IMR-90 (cell line): Measurements from ENCODE around the gene TICAM2.

Experiments used
- BHLHE40 ChIP-seq: fragments of 150-350 bp; IDR thresholded peaks from 2 replicates; pipeline ENCODE4 v1.6.1; 2016; ENCODE audit warnings: mild to moderate bottlenecking, low read depth, low read length
- CEBPB ChIP-seq: IDR thresholded peaks from 2 replicates; pipeline ENCODE4 v1.6.1; 2012; ENCODE audit warnings: low read depth, low read length, improper control_type of control experiment
- CTCF ChIP-seq: conservative IDR thresholded peaks from 2 replicates; pipeline ENCODE4 v1.5.1; 2012; ENCODE audit warnings: mild to moderate bottlenecking, low read depth, low read length, improper control_type of control experiment
- FOS ChIP-seq: fragments of 150-350 bp; IDR thresholded peaks from 2 replicates; pipeline ENCODE4 v1.6.1; 2016; ENCODE audit warnings: low read depth, low read length
- MAFK ChIP-seq: IDR thresholded peaks from 2 replicates; pipeline ENCODE4 v1.6.1; 2012; ENCODE audit warnings: low read depth, low read length, improper control_type of control experiment
- POLR2A ChIP-seq: IDR thresholded peaks from 2 replicates; pipeline ENCODE4 v1.6.1; 2012; ENCODE audit warnings: mild to moderate bottlenecking, low read depth, low read length
- RAD21 ChIP-seq: IDR thresholded peaks from 2 replicates; pipeline ENCODE4 v1.6.1; 2012; ENCODE audit warnings: low read length, improper control_type of control experiment
- RFX5 ChIP-seq: IDR thresholded peaks from 2 replicates; pipeline ENCODE4 v1.8.0; 2012; ENCODE audit warnings: low read depth, mild to moderate bottlenecking, low read length, moderate library complexity
- USF2 ChIP-seq: fragments of 150-350 bp; IDR thresholded peaks from 2 replicates; pipeline ENCODE4 v1.6.1; 2017; ENCODE audit warnings: mild to moderate bottlenecking, antibody characterized with exemption, low read length, low read depth

- no peak for TF ChIP-seq POLR2A
- TF ChIP-seq CTCF: no peak
- TF ChIP-seq BHLHE40: no peak
- TF ChIP-seq RAD21: no peak
- TF ChIP-seq RFX5: no peak
- no peak for TF ChIP-seq CEBPB
- no peak for TF ChIP-seq MAFK
- TF ChIP-seq FOS: no peak
- no peak for TF ChIP-seq USF2
Measured at GRCh38 chr5:115535479-115536035, 66.7 kb downstream of the TICAM2 start.
